ENCODE measurements around the gene GPR62. TPM values are rescaled to one million over a fixed set of nuclear protein-coding genes. Genes with fewer than 3 reads are reported as not detected.

Gene GPR62
- total and polyA plus RNA-seq, 9 of the 15 experiments (the other 6 are each of a cell fraction or from before 2014, with no cell fraction given), result not detected

DNA sequence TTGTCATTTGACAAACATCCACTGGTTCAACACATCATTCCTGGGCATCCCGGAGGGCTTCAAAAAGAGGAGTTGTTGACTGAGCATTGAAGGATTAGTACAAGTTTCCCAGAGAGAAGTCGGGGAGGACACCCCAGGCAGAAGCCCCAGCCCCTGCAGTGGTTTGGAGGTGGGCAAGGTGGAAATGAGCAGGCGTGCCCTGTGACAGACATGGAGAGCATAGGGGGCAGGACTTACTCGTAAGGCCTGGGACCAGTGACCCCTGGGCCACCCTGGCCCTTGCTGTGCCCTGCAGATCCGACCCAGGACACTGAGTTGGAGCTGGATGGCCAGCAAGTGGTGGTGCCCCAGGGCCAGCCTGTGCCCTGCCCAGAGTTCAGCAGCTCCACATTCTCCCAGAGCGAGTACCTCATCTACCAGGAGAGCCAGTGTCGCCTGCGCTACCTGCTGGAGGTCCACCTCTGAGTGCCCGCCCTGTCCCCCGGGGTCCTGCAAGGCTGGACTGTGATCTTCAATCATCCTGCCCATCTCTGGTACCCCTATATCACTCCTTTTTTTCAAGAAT, 7.1 kb upstream of the GPR62 start:
- Histone ChIP-seq H3K9me3 (replicated peaks; ENCODE audit: control insufficient read depth, insufficient read depth, low read depth, low read length) (no peaks in the 10 kb centered on the region), H3K9me1 (ENCODE audit: control insufficient read depth, insufficient read depth, low read length) (no peaks in the 10 kb centered on the region), H3K27ac (ENCODE audit: extremely low read depth, low read depth, low read length) (no peak overlapping the region), H3K4me3 (no peak overlapping the region), H3K36me3 (ENCODE audit: control insufficient read depth, insufficient read depth, low read length) (no peaks in the 10 kb centered on the region), H3K9ac (ENCODE audit: insufficient read depth in 1 of 2, low read depth in 2 of 2, low read length in 2 of 2) (0 out of 4 replicates have a peak overlapping the region, but pooled peaks of 1 of the 2 experiments have one; percentile 45), H4K20me1 (replicated peaks; ENCODE audit: control insufficient read depth, insufficient read depth, low read length) (no peaks in the 10 kb centered on the region), H3K4me2 (ENCODE audit: insufficient read depth, low read length) (no peak overlapping the region), H2AFZ (ENCODE audit: low read depth, low read length) (no peak overlapping the region), H3K79me2 (ENCODE audit: control insufficient read depth, insufficient read depth, low read length) (no peaks in the 10 kb centered on the region), H3K27me3 (ENCODE audit: control insufficient read depth in 2 of 2, insufficient read depth in 2 of 2, low read length in 2 of 2) (no peaks in the 10 kb centered on the region), H3K4me1 (replicated peaks in 1 of 2; ENCODE audit: control insufficient read depth in 2 of 2, insufficient read depth in 2 of 2, low read length in 2 of 2) (peaks cover 3 to 11% of the 10 kb centered on the region in 2 experiments; a peak in 3 of 5 replicates)
- WGBS (ENCODE audit: insufficient coverage, low coverage, missing lambda C conversion rate), result 60% methylated on average over 9 of the region's 10 CpGs
- DNase-seq (ENCODE audit: extremely low read depth in 1 of 4, low spot score in 3 of 4), result no peak
- BruUV-seq (replicated peaks), result no TSS peak
- in situ Hi-C loops (cut with MboI) (no loop called here), intact Hi-C loops (cut with micrococcal nuclease) (no loop called here)
- ChIA-PET CTCF (ENCODE audit: low intra/inter-chr PET ratio) (no interaction called here), POLR2A (interaction anchor here (0.5 to 1.5 kb wide), 4 partner anchors 13 to 65 kb away, joined by 3 to 4 read pairs (median 3); partner anchors contain the start of gene ABHD14B)
- FAIRE-seq, result no peak
- TF ChIP-seq RAD51 (IDR thresholded peaks at IDR 0.05; ENCODE audit: borderline replicate concordance, low read depth) (no peak), TARDBP (IDR thresholded peaks at IDR 0.05) (no peak), ZNF699 (CRISPR knock-in tag; IDR thresholded peaks at IDR 0.05; ENCODE audit: insufficient replicate concordance) (no peak), POLR2AphosphoS5 (IDR thresholded peaks at IDR 0.05; ENCODE audit: control insufficient read depth, insufficient read depth, low read depth, low read length) (no peak), POLR3G (IDR thresholded peaks at IDR 0.05; ENCODE audit: extremely low read depth, insufficient read length, insufficient replicate concordance) (no peak), BRD4 (IDR thresholded peaks at IDR 0.05) (no peak), CUX1 (CRISPR knock-in tag; IDR thresholded peaks at IDR 0.05) (no peak), NR2C1 (IDR thresholded peaks at IDR 0.05) (no peak), NR2C1 (tag; IDR thresholded peaks at IDR 0.05) (no peak), SMARCA4 (IDR thresholded peaks at IDR 0.05) (no peak), LARP7 (IDR thresholded peaks at IDR 0.05) (no peak), NFE2 (IDR thresholded peaks at IDR 0.05; ENCODE audit: low read depth) (no peak)
- TF ChIP-seq, protein P1, sequence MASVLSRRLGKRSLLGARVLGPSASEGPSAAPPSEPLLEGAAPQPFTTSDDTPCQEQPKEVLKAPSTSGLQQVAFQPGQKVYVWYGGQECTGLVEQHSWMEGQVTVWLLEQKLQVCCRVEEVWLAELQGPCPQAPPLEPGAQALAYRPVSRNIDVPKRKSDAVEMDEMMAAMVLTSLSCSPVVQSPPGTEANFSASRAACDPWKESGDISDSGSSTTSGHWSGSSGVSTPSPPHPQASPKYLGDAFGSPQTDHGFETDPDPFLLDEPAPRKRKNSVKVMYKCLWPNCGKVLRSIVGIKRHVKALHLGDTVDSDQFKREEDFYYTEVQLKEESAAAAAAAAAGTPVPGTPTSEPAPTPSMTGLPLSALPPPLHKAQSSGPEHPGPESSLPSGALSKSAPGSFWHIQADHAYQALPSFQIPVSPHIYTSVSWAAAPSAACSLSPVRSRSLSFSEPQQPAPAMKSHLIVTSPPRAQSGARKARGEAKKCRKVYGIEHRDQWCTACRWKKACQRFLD (CRISPR knock-in tag; IDR thresholded peaks at IDR 0.05), result no peak
- TF ChIP-seq, protein P2, sequence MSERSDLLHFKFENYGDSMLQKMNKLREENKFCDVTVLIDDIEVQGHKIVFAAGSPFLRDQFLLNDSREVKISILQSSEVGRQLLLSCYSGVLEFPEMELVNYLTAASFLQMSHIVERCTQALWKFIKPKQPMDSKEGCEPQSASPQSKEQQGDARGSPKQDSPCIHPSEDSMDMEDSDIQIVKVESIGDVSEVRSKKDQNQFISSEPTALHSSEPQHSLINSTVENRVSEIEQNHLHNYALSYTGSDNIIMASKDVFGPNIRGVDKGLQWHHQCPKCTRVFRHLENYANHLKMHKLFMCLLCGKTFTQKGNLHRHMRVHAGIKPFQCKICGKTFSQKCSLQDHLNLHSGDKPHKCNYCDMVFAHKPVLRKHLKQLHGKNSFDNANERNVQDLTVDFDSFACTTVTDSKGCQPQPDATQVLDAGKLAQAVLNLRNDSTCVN (CRISPR knock-in tag; IDR thresholded peaks at IDR 0.05), result no peak
- TF ChIP-seq, protein P3, sequence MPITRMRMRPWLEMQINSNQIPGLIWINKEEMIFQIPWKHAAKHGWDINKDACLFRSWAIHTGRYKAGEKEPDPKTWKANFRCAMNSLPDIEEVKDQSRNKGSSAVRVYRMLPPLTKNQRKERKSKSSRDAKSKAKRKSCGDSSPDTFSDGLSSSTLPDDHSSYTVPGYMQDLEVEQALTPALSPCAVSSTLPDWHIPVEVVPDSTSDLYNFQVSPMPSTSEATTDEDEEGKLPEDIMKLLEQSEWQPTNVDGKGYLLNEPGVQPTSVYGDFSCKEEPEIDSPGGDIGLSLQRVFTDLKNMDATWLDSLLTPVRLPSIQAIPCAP (CRISPR knock-in tag; IDR thresholded peaks at IDR 0.05; ENCODE audit: borderline replicate concordance), result no peak
- ATAC-seq, result no peak

Data from K562 (cell line).